SK-N-SH treated with all-trans-retinoic acid at 6 μM for 48 hours (cell line): ENCODE data around the gene FBLN2.

Source experiments
- ATAC-seq: fragments of 200-7000 bp; cut with Tn5 transposase; 3 replicates; pipeline ENCODE4 v1.9.1; 2020; ENCODE audit warnings: mild to moderate bottlenecking, moderate library complexity
- ARNTL ChIP-seq: fragments of 450-650 bp; formaldehyde crosslinking; IDR thresholded peaks from 2 replicates; pipeline ENCODE4 v1.5.0; 2020; ENCODE audit warnings: low read depth, mild to moderate bottlenecking, moderate library complexity, borderline replicate concordance
- BACH2 ChIP-seq: fragments of 250-450 bp; sonication (Bioruptor Pico); IDR thresholded peaks from 2 replicates; pipeline ENCODE4 v1.9.0; 2021; ENCODE audit warnings: mild to moderate bottlenecking, borderline replicate concordance
- CSDC2 ChIP-seq: fragments of 250-450 bp; sonication (Bioruptor Pico); IDR thresholded peaks from 2 replicates; pipeline ENCODE4 v1.5.0; 2020; ENCODE audit warnings: mild to moderate bottlenecking, moderate library complexity
- CSRNP3 ChIP-seq: fragments of 250-450 bp; sonication (Bioruptor Pico); IDR thresholded peaks from 2 replicates; pipeline ENCODE4 v1.5.1; 2021; ENCODE audit warnings: mild to moderate bottlenecking, moderate library complexity
- GLIS3 ChIP-seq: fragments of 250-450 bp; sonication (Bioruptor Pico); IDR thresholded peaks from 2 replicates; pipeline ENCODE4 v1.5.0; 2020; ENCODE audit warnings: mild to moderate bottlenecking, moderate library complexity
- ISL1 ChIP-seq: fragments of 250-450 bp; sonication (Bioruptor Pico); IDR thresholded peaks from 2 replicates; pipeline ENCODE4 v2.1.2; 2022; ENCODE audit warnings: mild to moderate bottlenecking, moderate library complexity
- OSR1 ChIP-seq: fragments of 250-450 bp; sonication (Bioruptor Pico); IDR thresholded peaks from 2 replicates; pipeline ENCODE4 v1.8.0; 2022; ENCODE audit warnings: moderate library complexity, mild to moderate bottlenecking, inconsistent platforms
- PATZ1 ChIP-seq: fragments of 250-450 bp; sonication (Bioruptor Pico); IDR thresholded peaks from 2 replicates; pipeline ENCODE4 v1.8.0; 2020; ENCODE audit warnings: mild to moderate bottlenecking, moderate library complexity, borderline replicate concordance
- POU6F1 ChIP-seq: fragments of 250-450 bp; sonication (Bioruptor Pico); IDR thresholded peaks from 2 replicates; pipeline ENCODE4 v1.8.0; 2021; ENCODE audit warnings: low read depth, mild to moderate bottlenecking, moderate library complexity, borderline replicate concordance
- RARB ChIP-seq: fragments of 250-450 bp; sonication (Bioruptor Pico); IDR thresholded peaks from 2 replicates; pipeline ENCODE4 v1.8.0; 2021; ENCODE audit warnings: mild to moderate bottlenecking, moderate library complexity
- TCF4 ChIP-seq: fragments of 250-450 bp; sonication (Bioruptor Pico); IDR thresholded peaks from 2 replicates; pipeline ENCODE4 v1.8.0; 2021; ENCODE audit warnings: mild to moderate bottlenecking, moderate library complexity, borderline replicate concordance
- TOX ChIP-seq: fragments of 250-450 bp; sonication (Bioruptor Pico); IDR thresholded peaks from 2 replicates; pipeline ENCODE4 v1.8.0; 2021; ENCODE audit warnings: mild to moderate bottlenecking, moderate library complexity, borderline replicate concordance
- TSHZ2 ChIP-seq: fragments of 250-450 bp; sonication (Bioruptor Pico); IDR thresholded peaks from 2 replicates; pipeline ENCODE4 v1.5.0; 2020; ENCODE audit warnings: mild to moderate bottlenecking, moderate library complexity
- ZC3H10 ChIP-seq: fragments of 250-450 bp; sonication (Bioruptor Pico); IDR thresholded peaks from 2 replicates; pipeline ENCODE4 v1.5.1; 2021; ENCODE audit warnings: mild to moderate bottlenecking, moderate library complexity
- ZFP3 ChIP-seq: fragments of 250-450 bp; sonication (Bioruptor Pico); IDR thresholded peaks from 2 replicates; pipeline ENCODE4 v1.5.0; 2020; ENCODE audit warnings: mild to moderate bottlenecking, moderate library complexity
- ZFP30 ChIP-seq: fragments of 450-650 bp; formaldehyde crosslinking; IDR thresholded peaks from 2 replicates; pipeline ENCODE4 v1.5.0; 2022; ENCODE audit warnings: mild to moderate bottlenecking, moderate library complexity
- ZNF565 ChIP-seq: fragments of 450-650 bp; formaldehyde crosslinking; conservative IDR thresholded peaks from 2 replicates; pipeline ENCODE4 v1.5.0; 2020; ENCODE audit warnings: low read depth, mild to moderate bottlenecking, moderate library complexity
- ZNF70 ChIP-seq: fragments of 450-650 bp; formaldehyde crosslinking; IDR thresholded peaks from 2 replicates; pipeline ENCODE4 v1.5.0; 2020; ENCODE audit warnings: mild to moderate bottlenecking, moderate library complexity
- ZNF8 ChIP-seq: fragments of 450-650 bp; formaldehyde crosslinking; IDR thresholded peaks from 2 replicates; pipeline ENCODE4 v1.5.0; 2020; ENCODE audit warnings: mild to moderate bottlenecking, moderate library complexity

FBLN2 gene

GRCh38 chr3:13574798-13575451 is 26.0 kb downstream of the FBLN2 start:
- TF ChIP-seq RARB (CRISPR knock-in tag): no peak
- no peak for TF ChIP-seq TSHZ2 (CRISPR knock-in tag)
- TF ChIP-seq CSRNP3 (CRISPR knock-in tag): no peak
- no peak for TF ChIP-seq CSDC2 (CRISPR knock-in tag)
- TF ChIP-seq ZC3H10 (CRISPR knock-in tag): no peak
- TF ChIP-seq, all 23 proteins: peak for 0

GRCh38 chr3:13575459-13576061 is 26.6 kb downstream of the FBLN2 start:
- peak; percentile 98 for TF ChIP-seq ZNF70 (CRISPR knock-in tag)
- 0 out of 2 replicates have a peak, but pooled peaks have one; percentile 14 for TF ChIP-seq TCF4 (CRISPR knock-in tag)
- TF ChIP-seq ZFP30 (CRISPR knock-in tag): no peak
- ATAC-seq: no peak; the same call in 2 of the 3 replicates

More at GRCh38 chr3:13574798-13575451, 26.0 kb downstream of the FBLN2 start:
- ATAC-seq: peak; percentile 31; the same call in 2 of the 3 replicates

GRCh38 chr3:13577181-13578121 is 28.5 kb downstream of the FBLN2 start:
- TF ChIP-seq ARNTL: no peak
- no peak for TF ChIP-seq BACH2 (CRISPR knock-in tag)
- no peak for TF ChIP-seq PATZ1 (CRISPR knock-in tag)
- no peak for TF ChIP-seq ISL1 (CRISPR knock-in tag)
- TF ChIP-seq TOX (CRISPR knock-in tag): no peak
- TF ChIP-seq ZNF70 (CRISPR knock-in tag): no peak
- TF ChIP-seq ZNF565 (CRISPR knock-in tag): no peak
- no peak for TF ChIP-seq ZNF8 (CRISPR knock-in tag)
- no peak for TF ChIP-seq ZFP30 (CRISPR knock-in tag)
- no peak for TF ChIP-seq CSDC2 (CRISPR knock-in tag)
- no peak for TF ChIP-seq POU6F1 (CRISPR knock-in tag)
- TF ChIP-seq GLIS3 (CRISPR knock-in tag): no peak
- TF ChIP-seq RARB (CRISPR knock-in tag): no peak
- TF ChIP-seq, all 23 proteins: peak for 0
- no peak for ATAC-seq

GRCh38 chr3:13578251-13578650 is 29.3 kb downstream of the FBLN2 start:
- ATAC-seq: no peak
- TF ChIP-seq TCF4 (CRISPR knock-in tag): no peak
- TF ChIP-seq ISL1 (CRISPR knock-in tag): no peak
- no peak for TF ChIP-seq PATZ1 (CRISPR knock-in tag)
- TF ChIP-seq ZNF70 (CRISPR knock-in tag): no peak
- TF ChIP-seq OSR1 (CRISPR knock-in tag): no peak
- TF ChIP-seq TOX (CRISPR knock-in tag): no peak
- no peak for TF ChIP-seq ZFP3 (CRISPR knock-in tag)
- no peak for TF ChIP-seq TSHZ2 (CRISPR knock-in tag)
